H1 (cell line): Measurements from ENCODE around the gene DERL2. TPM values are rescaled to one million over a fixed set of nuclear protein-coding genes. Genes with fewer than 3 reads are reported as not detected.

ENCODE experiments used
- CTCF ChIA-PET: fragments of 300-600 bp; sonication (Branson Sonifier 250); formaldehyde crosslinking; loops from one replicate; lab custom pipeline; 2021; ENCODE audit not compliant: partially characterized antibody; lab: Charles Lee
- POLR2A ChIA-PET: fragments of 300-600 bp; sonication (Branson Sonifier 250); formaldehyde crosslinking; loops from one replicate; lab custom pipeline; 2021; ENCODE audit warnings: inconsistent platforms; ENCODE audit not compliant: partially characterized antibody; lab: Charles Lee
- DNase-seq, 2 experiments: peaks; one replicate each; pipeline versions ENCODE4 v3.0.0 to v3.0.0-alpha.2; 2010 to 2022; ENCODE audit warnings: low spot score in 2 of 2, low read depth in 1 of 2, mixed read lengths in 1 of 2
- FAIRE-seq: peaks from 2 replicates; lab custom pipeline; 2011; peaks lifted over from hg19 to GRCh38; lab: Jason Lieb, UNC
- H2AFZ ChIP-seq: 2 replicates; pipeline ENCODE4 v1.8.1; 2012; ENCODE audit warnings: low read length, inconsistent platforms
- H2AK5ac ChIP-seq: 2 replicates; pipeline ENCODE4 v1.6.1; 2013; ENCODE audit warnings: low read depth, low read length
- H2BK120ac ChIP-seq: replicated peaks from 2 replicates; pipeline ENCODE3; 2013; ENCODE audit warnings: low read depth, low read length, inconsistent platforms
- H2BK12ac ChIP-seq: 2 replicates; pipeline ENCODE4 v1.6.1; 2013; ENCODE audit warnings: low read depth, low read length
- H2BK15ac ChIP-seq: 2 replicates; pipeline ENCODE4 v1.6.1; 2013; ENCODE audit warnings: low read length
- H2BK20ac ChIP-seq: 2 replicates; pipeline ENCODE4 v1.6.1; 2013; ENCODE audit warnings: low read length
- H2BK5ac ChIP-seq: 2 replicates; pipeline ENCODE4 v1.6.1; 2013; ENCODE audit warnings: low read depth, low read length
- H3K14ac ChIP-seq: 2 replicates; pipeline ENCODE4 v1.6.1; 2013; ENCODE audit warnings: inconsistent platforms; ENCODE audit not compliant: insufficient read length
- H3K18ac ChIP-seq: 2 replicates; pipeline ENCODE4 v1.6.1; 2013; ENCODE audit warnings: low read length; ENCODE audit errors: extremely low read depth
- H3K23ac ChIP-seq: 2 replicates; pipeline ENCODE4 v1.6.1; 2013; ENCODE audit warnings: inconsistent platforms; ENCODE audit not compliant: insufficient read length
- H3K23me2 ChIP-seq: 2 replicates; pipeline ENCODE4 v1.6.1; 2013; ENCODE audit warnings: low read depth, low read length
- H3K27ac ChIP-seq: 2 replicates; pipeline ENCODE4 v1.6.1; 2011; ENCODE audit warnings: low read depth, low read length, inconsistent platforms
- H3K27me3 ChIP-seq, 4 experiments: replicated peaks in 1 of 4; 1 replicate in 1 of 4; 2 replicates in 3 of 4; pipeline versions ENCODE4 v1.6.1 to v1.8.1; 2011 to 2013; ENCODE audit warnings: low read length in 3 of 4, mild to moderate bottlenecking in 3 of 4, inconsistent platforms in 2 of 4, mixed read lengths in 2 of 4, moderate library complexity in 1 of 4; ENCODE audit not compliant: control insufficient read depth in 3 of 4, insufficient read depth in 3 of 4; ENCODE audit errors: extremely low read depth in 1 of 4
- H3K36me3 ChIP-seq, 4 experiments: 2 replicates each; pipeline versions ENCODE4 v1.6.1 to v1.8.1; 2011 to 2013; ENCODE audit warnings: mild to moderate bottlenecking in 4 of 4, low read length in 3 of 4, moderate library complexity in 2 of 4, control low read depth in 1 of 4, inconsistent platforms in 1 of 4; ENCODE audit not compliant: insufficient read depth in 4 of 4, control insufficient read depth in 2 of 4
- H3K4ac ChIP-seq: replicated peaks from 2 replicates; pipeline ENCODE3; 2013; ENCODE audit warnings: low read length, low read depth, mixed read lengths, inconsistent platforms; ENCODE audit not compliant: insufficient read length
- H3K4me1 ChIP-seq, 4 experiments: replicated peaks in 1 of 4; 1 replicate in 1 of 4; 2 replicates in 3 of 4; pipeline versions ENCODE4 v1.6.1 to v1.8.1; 2011 to 2013; ENCODE audit warnings: low read length in 3 of 4, inconsistent platforms in 2 of 4, mixed read lengths in 1 of 4; ENCODE audit not compliant: insufficient read depth in 4 of 4, control insufficient read depth in 3 of 4
- H3K4me2 ChIP-seq, 2 experiments: 2 replicates each; pipeline versions ENCODE4 v1.6.1 to v1.8.1; 2011 to 2013; ENCODE audit warnings: low read depth in 2 of 2, low read length in 2 of 2, control low read depth in 1 of 2, inconsistent platforms in 1 of 2, mild to moderate bottlenecking in 1 of 2; ENCODE audit not compliant: insufficient read depth in 1 of 2
- H3K4me3 ChIP-seq, 4 experiments: fragments of 200-600, 300-600 bp in 1 of 4; sonication (generic), shearing (Covaris generic), sonication (Bioruptor Twin) in 1 of 4; 2 replicates each; pipeline versions ENCODE4 v1.5.1 to v1.8.1; 2011 to 2016; ENCODE audit warnings: low read length in 4 of 4, low read depth in 3 of 4, control low read depth in 2 of 4, inconsistent platforms in 2 of 4, mild to moderate bottlenecking in 2 of 4, mixed read lengths in 1 of 4, moderate library complexity in 1 of 4; ENCODE audit not compliant: insufficient read depth in 2 of 4; ENCODE audit errors: extremely low read depth in 1 of 4
- H3K56ac ChIP-seq: replicated peaks from 2 replicates; pipeline ENCODE3; 2013; ENCODE audit warnings: low read depth, mild to moderate bottlenecking, mixed read lengths, low read length, inconsistent platforms; ENCODE audit not compliant: insufficient read length
- H3K79me1 ChIP-seq: 2 replicates; pipeline ENCODE4 v1.6.1; 2013; ENCODE audit warnings: low read depth, low read length, control low read depth
- H3K79me2 ChIP-seq, 2 experiments: 2 replicates each; pipeline versions ENCODE4 v1.6.1 to v1.8.1; 2012 to 2013; ENCODE audit warnings: low read length in 2 of 2, mild to moderate bottlenecking in 2 of 2, inconsistent platforms in 1 of 2; ENCODE audit not compliant: insufficient read depth in 2 of 2, control insufficient read depth in 1 of 2
- H3K9ac ChIP-seq, 4 experiments: replicated peaks in 1 of 4; 1 replicate in 1 of 4; 2 replicates in 3 of 4; pipeline versions ENCODE4 v1.6.1 to v1.8.1; 2011 to 2013; ENCODE audit warnings: low read depth in 3 of 4, low read length in 3 of 4, control low read depth in 2 of 4, mild to moderate bottlenecking in 2 of 4, moderate library complexity in 2 of 4, inconsistent platforms in 1 of 4; ENCODE audit errors: extremely low read depth in 1 of 4
- H3K9me3 ChIP-seq, 2 experiments: 2 replicates each; pipeline versions ENCODE4 v1.6.1 to v1.8.1; 2012 to 2013; ENCODE audit warnings: mild to moderate bottlenecking in 2 of 2, moderate library complexity in 2 of 2, control low read depth in 1 of 2, inconsistent platforms in 1 of 2, low read depth in 1 of 2, low read length in 1 of 2, mixed read lengths in 1 of 2; ENCODE audit not compliant: insufficient read depth in 2 of 2
- H4K20me1 ChIP-seq, 2 experiments: replicated peaks in 1 of 2; 2 replicates each; pipeline versions ENCODE3 to v1.8.1; 2011 to 2013; ENCODE audit warnings: inconsistent platforms in 2 of 2, low read length in 2 of 2, mild to moderate bottlenecking in 1 of 2; ENCODE audit not compliant: insufficient read depth in 2 of 2, control insufficient read depth in 1 of 2
- H4K5ac ChIP-seq: 2 replicates; pipeline ENCODE4 v1.6.1; 2013; ENCODE audit warnings: low read length, low read depth, mixed read lengths, inconsistent platforms; ENCODE audit not compliant: insufficient read length
- H4K8ac ChIP-seq: 2 replicates; pipeline ENCODE4 v1.8.0; 2013; ENCODE audit warnings: mild to moderate bottlenecking, moderate library complexity, low read length, inconsistent platforms; ENCODE audit not compliant: insufficient read depth; ENCODE audit errors: extremely low read depth
- H4K91ac ChIP-seq: replicated peaks from 2 replicates; pipeline ENCODE3; 2013; ENCODE audit warnings: low read length, mixed read lengths, inconsistent platforms; ENCODE audit not compliant: insufficient read length
- ATF3 ChIP-seq: IDR thresholded peaks from 2 replicates; pipeline ENCODE4 v1.6.1; 2011; ENCODE audit warnings: low read depth, mild to moderate bottlenecking, low read length; ENCODE audit not compliant: insufficient read depth
- BACH1 ChIP-seq: IDR thresholded peaks from 2 replicates; pipeline ENCODE4 v1.6.1; 2012; ENCODE audit warnings: low read length, improper control_type of control experiment
- BRCA1 ChIP-seq: IDR thresholded peaks from 2 replicates; pipeline ENCODE4 v1.6.1; 2012; ENCODE audit warnings: low read depth, low read length, improper control_type of control experiment
- CBX8 ChIP-seq: fragments of 300-800, 300-1000 bp; sonication (generic); IDR thresholded peaks from 2 replicates; pipeline ENCODE4 v1.7.1; 2016; ENCODE audit warnings: low read depth, low read length, borderline replicate concordance
- CREB1 ChIP-seq: IDR thresholded peaks from 2 replicates; pipeline ENCODE4 v1.6.1; 2012; ENCODE audit warnings: inconsistent platforms
- EGR1 ChIP-seq: IDR thresholded peaks from 2 replicates; pipeline ENCODE4 v1.6.1; 2011; ENCODE audit warnings: low read depth, low read length, borderline replicate concordance
- EP300 ChIP-seq, 2 experiments: IDR thresholded peaks; 1 replicate in 1 of 2; 2 replicates in 1 of 2; pipeline ENCODE4 v1.6.1; 2011 to 2012; ENCODE audit warnings: low read depth in 2 of 2, low read length in 2 of 2, mild to moderate bottlenecking in 2 of 2, borderline replicate concordance in 1 of 2, inconsistent platforms in 1 of 2, moderate library complexity in 1 of 2
- NRF1 ChIP-seq: IDR thresholded peaks from 2 replicates; pipeline ENCODE4 v1.6.1; 2011; ENCODE audit warnings: mild to moderate bottlenecking, low read depth, low read length, improper control_type of control experiment
- RFX5 ChIP-seq: IDR thresholded peaks from 2 replicates; pipeline ENCODE4 v1.6.1; 2011; ENCODE audit warnings: low read depth, low read length, improper control_type of control experiment, borderline replicate concordance
- RNF2 ChIP-seq: fragments of 200-900, 300-1000 bp; sonication (generic); IDR thresholded peaks from 2 replicates; pipeline ENCODE4 v1.7.1; 2016; ENCODE audit warnings: borderline replicate concordance, low read depth, mild to moderate bottlenecking, antibody characterized with exemption, low read length; ENCODE audit not compliant: poor library complexity, severe bottlenecking; ENCODE audit errors: missing control alignments
- SP4 ChIP-seq: IDR thresholded peaks from 2 replicates; pipeline ENCODE4 v1.6.1; 2012; ENCODE audit warnings: low read length, inconsistent platforms
- TEAD4 ChIP-seq: IDR thresholded peaks from 2 replicates; pipeline ENCODE4 v1.6.1; 2012; ENCODE audit warnings: low read depth, low read length, inconsistent platforms, mixed read lengths
- WGBS, 2 experiments: shearing (Covaris generic) in 1 of 2; methylation state at CpG; one replicate each; pipeline versions ENCODE4 v1.1.6 to v1.1.7; 2013 to 2015; ENCODE audit warnings: low lambda C conversion rate in 2 of 2, mixed read lengths in 2 of 2, inconsistent platforms in 1 of 2, low coverage in 1 of 2, missing lambda C conversion rate in 1 of 2; ENCODE audit not compliant: insufficient replicate concordance in 2 of 2, insufficient coverage in 1 of 2, insufficient read length in 1 of 2; ENCODE audit errors: extremely low coverage in 1 of 2, missing lambda C conversion rate in 1 of 2; 5-methylcytosine and 5-hydroxymethylcytosine counted together
- polyA plus RNA-seq, 7 experiments: library from polyadenylated mRNA; depleted of rRNA in 3 of 7; stranded (reverse) in 5 of 7; unstranded in 2 of 7; fragments of >200 nt in 5 of 7; fragments of 200-250 nt in 2 of 7; gene quantifications; 1 replicate in 5 of 7; 2 replicates in 1 of 7; 4 replicates in 1 of 7; pipeline versions ENCODE4 v1.2.1 to v1.2.3, GENCODE V29; 2011 to 2013; ENCODE audit warnings: missing spikeins in 2 of 7, mixed read lengths in 2 of 7
- total RNA-seq: library from RNA; stranded (reverse); fragmentation: NEBNext Ultra II Directional; extraction: Animal tissue kit (Norgen Biotek cat#: 25700); gene quantifications from 2 replicates; pipeline ENCODE4 v1.2.1, GENCODE V29; 2021

DERL2 gene
- total and polyA plus RNA-seq, 2 of the 8 experiments (the other 6 are each of a cell fraction or from before 2014, with no cell fraction given) = 55.3 to 58.4 TPM

GRCh38 chr17:5437721-5438317 is 48.2 kb downstream of the DERL2 start:
- CTCF ChIA-PET = interaction anchor here (1.0 to 1.9 kb wide), 2 partner anchors 8 to 14 kb away, joined by 3 to 13 read pairs; no protein-coding TSS in a partner anchor
- Histone ChIP-seq H4K8ac (no peak overlapping the region), H3K27ac (no peak overlapping the region), H3K36me3 (peaks cover 21 to 58% (median 39%) of the 10 kb centered on the region in 4 experiments), H3K4me2 (peak overlapping the region; percentile 82 to 92), H2AK5ac (no peak overlapping the region), H3K14ac (no peak overlapping the region), H3K4me1 (no peaks in the 10 kb centered on the region; a peak in 1 of 7 replicates), H3K23me2 (peaks cover 2% of the 10 kb centered on the region; the same call in 1 of the 2 replicates), H3K18ac (no peak overlapping the region), H4K91ac (no peak overlapping the region), H4K5ac (no peak overlapping the region), H3K9me3 (no peaks in the 10 kb centered on the region), H2BK12ac (no peak overlapping the region), H4K20me1 (peaks cover 5 to 17% of the 10 kb centered on the region in 2 experiments), H2BK15ac (no peak overlapping the region), H3K4ac (no peak overlapping the region), H2AFZ (no peak overlapping the region), H3K4me3 (peak overlapping the region; percentile 74 to 99 (median 90)), H2BK5ac (no peak overlapping the region), H3K79me1 (peaks cover 4% of the 10 kb centered on the region; the same call in 1 of the 2 replicates), H3K9ac (peak overlapping the region; percentile 90 to 98 (median 91)), H3K27me3 (no peaks in the 10 kb centered on the region), H3K56ac (no peak overlapping the region), H3K23ac (no peak overlapping the region), H2BK20ac (no peak overlapping the region), H2BK120ac (no peak overlapping the region), H3K79me2 (peaks cover 12 to 41% of the 10 kb centered on the region in 2 experiments)
- WGBS, 2 experiments = 84% methylated on average over 5 of the region's 5 CpGs; no CpG with 5 or more reads in 1 of the 2 experiments
- FAIRE-seq = no peak
- POLR2A ChIA-PET = interaction anchor here (1.4 to 21.2 kb wide), 6 partner anchors 9 to 48 kb away, joined by 4 to 228 read pairs (median 11); partner anchors contain the start of genes DERL2, MIS12, NUP88 and RPAIN
- DNase-seq = no peak
- TF ChIP-seq BACH1 (no peak), EGR1 (no peak), SP4 (no peak), RNF2 (no peak), CREB1 (no peak), BRCA1 (no peak), TEAD4 (no peak), NRF1 (no peak), EP300 (IDR thresholded peaks at IDR 0.05; ENCODE audit: borderline replicate concordance in 1 of 2, low read depth in 2 of 2, low read length in 2 of 2) (no peak), ATF3 (no peak), RFX5 (no peak), CBX8 (no peak)
